IPS DF 4.7 (cell line): ENCODE data around the gene SELENOI.
"Not testable (repeated sequence)": the region's sequence is repeated elsewhere in the genome, so short reads cannot be mapped to it uniquely, and the experiment has no call there.

ENCODE experiments used
- DNase-seq: peaks from one replicate; pipeline ENCODE4 v3.0.0-alpha.2; 2013; ENCODE audit warnings: low spot score; ENCODE audit errors: extremely low read depth

SELENOI gene

DNA sequence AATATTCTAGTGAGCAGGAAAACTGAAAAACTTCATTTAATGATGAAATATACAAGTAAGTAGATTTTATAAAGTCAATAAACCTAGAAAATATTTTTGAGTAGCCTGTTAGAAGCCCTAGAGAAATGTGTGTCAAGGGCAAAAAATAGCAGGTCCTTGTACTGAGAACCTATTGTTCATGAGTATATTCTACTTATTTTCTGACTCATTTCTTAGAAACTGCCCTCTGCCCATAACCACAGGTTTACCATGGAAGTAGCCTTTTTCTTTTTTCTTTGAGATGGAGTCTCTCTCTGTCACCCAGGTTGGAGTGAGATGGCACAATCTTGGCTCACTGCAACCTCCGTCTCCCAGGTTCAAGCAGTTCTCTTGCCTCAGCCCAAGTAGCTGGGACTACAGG is 19.4 kb upstream of the SELENOI start:
- DNase-seq: no peak

DNA sequence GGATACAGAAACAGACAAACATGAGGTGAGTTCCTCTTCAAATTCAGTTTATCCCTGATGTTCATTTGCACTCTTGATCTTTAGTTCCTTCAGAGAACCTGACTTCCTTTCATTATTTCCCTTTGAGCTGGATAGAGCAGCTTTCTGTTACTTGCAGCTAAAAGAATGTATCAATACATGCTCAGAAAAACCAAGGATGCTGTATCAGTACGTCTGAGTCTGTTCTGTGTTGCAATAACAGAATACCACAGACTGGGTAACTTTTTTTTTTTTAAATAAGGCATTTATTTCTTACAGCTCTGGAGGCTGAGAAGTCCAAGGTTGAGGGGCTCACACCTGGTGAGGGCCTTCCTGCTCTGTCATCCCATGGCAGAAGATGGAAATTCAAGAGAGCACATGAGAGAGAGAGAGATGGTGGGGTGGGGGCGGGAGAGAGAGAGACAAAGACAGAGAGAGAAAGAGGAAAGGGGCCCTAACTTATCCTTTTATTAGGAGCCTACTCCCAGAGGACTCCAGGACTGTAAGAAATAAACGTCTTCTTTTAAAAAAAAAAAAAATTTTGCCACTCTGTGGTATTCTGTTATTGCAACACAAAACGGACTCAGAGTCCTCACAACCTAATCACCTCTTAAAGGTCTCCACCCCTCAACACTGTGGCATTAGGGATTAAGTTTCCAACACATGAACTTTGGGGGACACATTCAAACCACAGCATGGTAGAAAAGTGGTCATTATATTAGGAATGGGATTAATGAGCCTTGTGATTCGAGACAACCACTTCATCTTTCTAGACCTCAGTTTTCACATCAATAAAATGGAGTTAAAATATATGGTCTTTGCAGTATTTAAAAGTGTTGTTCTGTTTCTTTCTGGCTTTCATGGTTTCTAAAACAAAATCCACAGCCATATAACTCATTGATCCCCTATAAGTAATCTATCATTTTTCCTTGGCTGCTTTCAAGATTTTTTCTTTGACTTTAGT is 18.4 kb upstream of the SELENOI start:
- DNase-seq: no peak

DNA sequence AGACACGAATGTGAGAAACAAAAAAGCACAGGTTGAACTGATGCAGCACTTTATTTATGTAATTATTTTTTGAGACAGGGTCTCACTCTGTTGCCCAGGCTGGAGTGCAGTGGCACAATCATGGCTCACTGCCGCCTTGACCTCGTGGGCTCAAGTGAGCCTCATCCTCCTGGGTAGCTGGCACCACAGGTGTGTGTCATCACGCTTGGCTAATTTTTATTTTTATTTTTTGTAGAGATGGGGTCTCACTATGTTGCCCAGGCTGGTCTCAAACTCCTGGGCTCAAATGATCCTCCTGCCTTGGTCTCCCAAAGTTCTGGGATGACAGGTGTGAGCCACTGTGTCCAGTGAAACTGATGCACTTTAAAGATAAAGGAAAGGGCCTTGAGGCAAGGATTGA is 16.9 kb upstream of the SELENOI start:
- DNase-seq: not testable (repeated sequence)

DNA sequence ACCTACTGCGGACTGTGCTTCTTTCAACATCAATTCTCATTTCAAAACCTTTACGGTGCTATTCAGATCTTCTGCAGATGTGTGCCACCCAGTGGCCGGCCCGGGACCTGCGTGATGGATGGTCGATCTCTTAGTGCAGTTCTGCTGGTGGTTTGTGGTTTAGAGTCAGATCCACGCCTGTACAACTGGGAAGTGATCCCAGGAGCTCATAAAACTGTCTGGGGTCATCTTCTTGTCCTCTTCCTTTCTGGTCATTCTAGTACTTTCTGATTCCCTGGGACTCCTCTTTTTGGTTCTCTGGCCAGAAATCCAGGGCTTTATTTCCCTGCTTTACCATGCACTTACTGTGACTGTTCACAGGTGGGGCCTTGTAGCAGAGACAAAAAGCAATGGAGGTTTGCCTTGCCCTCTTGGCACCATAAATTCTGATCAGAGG is 15.8 kb upstream of the SELENOI start:
- DNase-seq: no peak

DNA sequence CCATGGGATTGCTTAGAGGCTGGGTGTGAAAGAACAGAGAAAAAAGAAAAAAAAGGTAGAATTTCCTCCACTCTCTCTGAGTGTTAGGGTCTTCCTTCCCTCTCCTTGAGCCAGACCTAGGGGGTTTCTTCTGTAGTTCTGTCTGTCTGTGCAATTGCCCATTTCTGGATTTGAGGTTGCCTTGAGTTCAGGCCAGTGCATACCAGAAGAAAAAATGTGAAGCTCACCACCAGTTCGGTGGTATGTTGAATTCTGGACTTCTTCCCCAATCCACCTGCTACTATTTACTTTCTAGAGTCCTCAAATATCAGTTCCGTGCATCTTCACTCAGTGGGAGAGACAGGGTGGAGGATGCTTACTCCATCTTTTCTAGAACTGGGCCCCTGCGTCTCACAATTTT is 15.3 kb upstream of the SELENOI start:
- no peak for DNase-seq

DNA sequence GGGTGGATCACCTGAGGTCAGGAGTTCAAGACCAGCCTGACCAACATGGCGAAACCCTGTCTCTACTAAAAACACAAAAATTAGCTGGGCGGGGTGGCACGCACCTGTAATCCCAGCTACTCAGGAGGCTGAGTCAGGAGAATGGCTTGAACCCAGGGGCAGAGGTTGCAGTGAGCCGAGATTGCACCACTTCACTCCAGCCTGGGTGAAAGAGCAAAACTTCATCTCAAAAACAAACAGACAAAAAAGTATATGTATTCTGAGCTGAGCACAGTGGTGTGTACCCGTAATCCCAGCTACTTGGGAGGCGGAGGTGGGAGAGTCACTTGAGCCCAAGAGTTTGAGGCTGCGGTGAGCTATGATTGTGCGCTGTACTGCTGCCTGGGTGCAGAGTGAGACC is 14.6 kb upstream of the SELENOI start:
- not testable (repeated sequence) for DNase-seq

DNA sequence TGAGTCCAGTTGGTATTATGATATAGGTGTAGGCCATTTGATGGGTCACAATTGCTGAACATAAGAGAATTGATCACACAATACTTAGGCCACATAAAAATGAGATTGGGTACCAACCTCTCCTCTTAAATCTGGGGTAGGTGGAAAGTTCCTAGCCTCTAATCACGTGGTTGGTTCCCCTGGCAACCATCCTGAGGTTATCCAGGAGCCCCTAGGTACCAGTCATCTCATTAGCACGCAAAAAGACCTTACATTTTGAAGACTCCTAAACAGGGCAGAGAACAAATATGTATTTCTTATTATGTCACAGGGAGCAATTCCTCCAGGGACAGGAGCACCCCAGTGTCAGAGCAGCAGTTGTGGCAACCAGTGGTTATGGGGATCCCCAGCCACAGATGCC is 12.7 kb upstream of the SELENOI start:
- no peak for DNase-seq

DNA sequence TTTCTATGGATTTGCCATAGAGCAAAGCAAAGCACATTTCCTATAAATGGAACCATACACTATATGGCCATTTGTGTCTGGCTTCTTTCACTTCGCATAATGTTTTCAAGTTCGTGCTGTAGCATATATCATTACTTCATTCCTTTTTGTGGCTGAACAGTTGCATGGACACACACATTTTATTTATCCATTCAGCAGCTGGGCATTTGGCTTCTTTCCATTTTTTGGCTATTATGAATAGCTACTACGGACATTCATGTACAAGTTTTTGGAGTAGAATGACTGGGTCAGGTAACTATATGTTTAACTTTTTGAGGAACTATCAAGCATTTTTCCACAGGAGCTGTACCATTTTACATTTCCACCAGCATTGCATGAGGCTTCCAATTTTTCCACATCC is 10.7 kb upstream of the SELENOI start:
- no peak for DNase-seq

DNA sequence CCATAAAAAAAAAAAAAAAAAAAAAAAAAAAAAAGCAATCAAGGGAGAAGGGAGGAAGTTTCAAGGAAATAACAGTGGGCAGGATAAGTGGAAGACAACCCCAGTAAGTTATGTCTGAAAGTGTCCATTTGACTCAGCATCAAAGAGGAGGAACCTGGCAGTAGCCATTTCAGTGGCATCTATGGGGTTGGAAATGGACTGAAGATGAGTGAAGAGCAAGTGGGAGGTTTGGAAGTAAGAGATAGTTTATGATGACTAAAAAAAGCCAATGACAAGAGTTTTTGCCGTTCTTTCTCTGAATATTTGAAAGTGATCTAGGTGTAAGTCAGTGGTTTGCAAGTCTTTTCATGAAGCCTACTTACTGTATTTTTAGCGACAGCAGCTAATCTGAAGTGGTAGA is 9.2 kb upstream of the SELENOI start:
- no peak for DNase-seq

DNA sequence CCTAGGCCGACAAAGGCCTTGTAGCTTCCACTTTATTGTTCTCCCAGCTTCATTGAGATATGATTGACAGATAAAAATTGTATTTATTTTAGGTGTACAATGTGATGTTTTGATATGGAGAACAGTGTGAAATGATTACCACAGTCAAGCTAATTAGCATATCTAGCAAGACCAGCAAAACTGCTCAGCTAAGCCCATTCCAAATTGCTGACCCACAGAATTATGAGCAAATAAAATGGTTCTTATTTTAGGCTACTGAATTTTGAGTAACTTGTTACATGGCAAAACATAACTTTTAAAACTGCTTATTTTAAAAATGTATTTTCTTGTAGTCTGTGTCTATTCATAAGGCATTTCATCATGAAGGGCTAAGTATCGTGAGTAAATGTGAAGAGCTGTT is 8.6 kb upstream of the SELENOI start:
- no peak for DNase-seq

DNA sequence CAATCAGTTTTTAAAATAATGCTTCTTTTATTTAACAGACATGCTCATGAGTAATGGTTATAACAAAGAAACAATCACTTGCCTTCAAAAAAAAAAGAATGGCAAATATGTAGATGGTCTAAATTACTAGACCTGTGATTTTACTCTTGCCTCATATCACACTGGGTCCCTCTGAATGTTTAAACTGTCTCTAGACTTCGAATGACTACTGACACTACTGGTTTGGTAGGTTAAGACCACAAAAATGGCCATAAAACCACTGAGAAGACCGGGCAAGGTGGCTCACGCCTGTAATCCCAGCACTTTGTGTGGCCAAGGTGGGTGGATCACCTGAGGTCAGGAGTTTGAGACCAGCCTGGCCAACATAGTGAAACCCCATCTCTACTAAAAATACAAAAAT is 5.1 kb upstream of the SELENOI start:
- DNase-seq: no peak

DNA sequence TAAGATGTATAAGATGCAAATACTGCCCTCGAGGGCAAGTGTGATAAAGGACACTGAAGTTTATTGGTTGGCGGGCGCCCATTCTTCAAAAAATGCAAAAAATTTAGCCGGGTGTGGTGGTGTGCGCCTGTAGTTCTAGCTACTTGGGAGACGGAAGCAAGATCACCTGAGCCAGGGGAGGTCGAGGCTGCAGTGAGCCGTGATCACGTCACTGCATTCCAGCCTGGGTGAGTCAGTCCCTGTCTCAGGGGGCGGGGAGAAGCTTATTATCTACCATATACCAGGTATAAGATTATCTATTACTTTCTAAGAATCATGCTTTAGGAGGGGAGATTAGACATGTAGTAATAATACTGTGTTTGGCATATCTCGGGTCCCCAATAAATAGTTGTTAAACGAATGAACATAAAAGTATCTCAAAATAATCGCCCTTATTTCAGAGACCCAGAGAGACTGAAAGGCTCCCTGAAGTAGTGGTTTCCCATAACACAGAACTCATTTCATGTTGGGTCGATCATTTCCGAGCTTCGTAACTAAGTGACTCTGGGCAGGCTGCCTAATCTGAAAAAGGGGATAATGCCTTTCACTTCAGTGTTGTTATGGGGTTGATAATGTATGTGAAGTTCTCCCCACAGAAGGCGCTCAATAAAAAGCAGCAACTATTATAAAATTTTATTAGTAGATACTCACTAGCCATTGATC is 1.2 kb upstream of the SELENOI start:
- no peak for DNase-seq

DNA sequence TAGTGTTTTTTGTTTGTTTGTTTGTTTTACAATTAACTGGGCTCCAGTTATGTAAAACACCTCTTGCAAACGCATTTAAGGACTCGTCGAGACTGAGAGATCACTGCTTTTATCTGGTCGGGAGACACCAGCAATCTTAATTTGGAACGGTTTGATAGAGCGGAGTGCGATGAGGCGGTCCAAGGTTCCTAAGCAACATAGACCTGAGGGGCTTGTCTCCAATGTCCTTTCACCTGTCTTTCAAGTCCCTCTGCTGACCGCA is 729 bp upstream of the SELENOI start:
- DNase-seq: no peak

DNA sequence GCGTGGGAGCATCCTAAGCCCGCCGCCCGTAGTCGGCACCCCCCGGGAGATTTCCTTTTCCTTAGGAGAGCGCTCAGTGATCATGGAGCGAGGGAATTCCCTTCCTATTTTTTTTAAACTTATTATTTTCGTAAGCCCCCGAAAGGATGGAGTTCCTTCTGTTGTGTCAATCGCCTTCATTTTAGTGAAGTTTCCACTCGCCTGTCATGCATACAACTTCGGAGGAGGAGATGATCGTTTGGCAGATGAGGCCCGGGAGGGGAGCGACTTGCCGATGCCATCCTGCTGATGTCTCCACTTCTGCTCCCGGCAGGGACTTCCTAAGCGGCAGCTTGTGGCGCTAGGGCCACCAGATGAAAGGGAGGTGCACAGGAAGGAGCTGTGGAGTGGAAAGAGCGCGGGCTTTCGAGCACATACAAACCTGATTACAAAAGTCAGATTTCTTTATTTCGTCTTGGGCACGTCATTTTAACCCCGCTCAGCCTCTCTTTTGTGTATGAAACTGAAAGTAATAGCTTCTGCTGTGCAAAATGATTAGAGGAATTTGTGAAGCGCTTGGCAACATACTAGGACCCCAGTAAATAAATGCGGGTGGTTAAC is 611 bp downstream of the SELENOI start, which contains the start of gene ADGRF3:
TSS of gene ADGRF3 (minus strand) at position 336 of the 600 bp plus-strand sequence. CDS start 555 bp downstream, outside the sequence.
- no peak for DNase-seq

DNA sequence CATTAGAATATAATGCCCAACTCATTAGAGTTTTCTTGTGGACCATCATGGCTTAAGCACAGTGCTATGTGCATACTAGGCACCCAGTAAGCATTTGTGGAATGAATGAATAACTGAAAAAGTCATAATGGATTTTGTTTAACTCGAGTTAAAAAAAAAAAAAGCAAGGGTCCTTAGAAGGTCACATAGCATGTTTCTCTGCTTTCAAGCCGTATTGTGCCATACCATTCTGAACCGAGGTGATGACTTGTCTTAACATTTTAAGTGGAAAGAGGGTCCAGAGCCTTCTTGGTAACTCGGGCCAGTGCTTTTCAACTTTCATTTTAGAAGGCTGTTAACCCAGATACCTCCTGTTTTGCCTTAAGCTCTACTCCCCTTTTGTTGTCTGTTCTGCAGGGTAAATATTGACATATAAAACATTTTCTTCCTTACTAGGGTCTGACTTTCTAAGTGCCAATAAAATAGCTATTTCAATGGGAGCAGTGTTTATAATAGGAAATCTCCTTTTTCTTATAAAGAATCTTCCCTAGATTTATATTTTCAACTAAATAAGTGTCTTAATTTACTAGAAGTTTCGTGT is 1.4 kb downstream of the SELENOI start:
- no peak for DNase-seq

DNA sequence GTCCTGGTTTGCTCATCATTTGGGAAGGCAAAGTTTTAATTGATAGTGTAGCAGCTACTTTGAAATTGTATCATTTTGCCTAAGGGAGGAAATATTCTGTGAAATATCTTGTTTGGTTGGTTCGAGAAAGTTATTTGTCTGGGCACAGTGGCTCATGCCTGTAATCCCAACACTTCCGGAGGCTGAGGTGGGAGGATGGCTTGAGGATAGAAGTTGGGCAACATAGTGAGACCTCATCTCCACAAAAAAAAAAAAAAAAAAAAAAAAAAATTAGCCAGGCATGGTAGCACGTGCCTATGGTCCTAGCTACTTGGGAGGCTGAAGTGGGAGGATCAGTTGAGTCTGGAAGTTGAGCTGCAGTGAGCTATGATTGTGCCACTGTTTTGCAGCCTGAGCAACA is 3.7 kb downstream of the SELENOI start:
- DNase-seq: no peak

DNA sequence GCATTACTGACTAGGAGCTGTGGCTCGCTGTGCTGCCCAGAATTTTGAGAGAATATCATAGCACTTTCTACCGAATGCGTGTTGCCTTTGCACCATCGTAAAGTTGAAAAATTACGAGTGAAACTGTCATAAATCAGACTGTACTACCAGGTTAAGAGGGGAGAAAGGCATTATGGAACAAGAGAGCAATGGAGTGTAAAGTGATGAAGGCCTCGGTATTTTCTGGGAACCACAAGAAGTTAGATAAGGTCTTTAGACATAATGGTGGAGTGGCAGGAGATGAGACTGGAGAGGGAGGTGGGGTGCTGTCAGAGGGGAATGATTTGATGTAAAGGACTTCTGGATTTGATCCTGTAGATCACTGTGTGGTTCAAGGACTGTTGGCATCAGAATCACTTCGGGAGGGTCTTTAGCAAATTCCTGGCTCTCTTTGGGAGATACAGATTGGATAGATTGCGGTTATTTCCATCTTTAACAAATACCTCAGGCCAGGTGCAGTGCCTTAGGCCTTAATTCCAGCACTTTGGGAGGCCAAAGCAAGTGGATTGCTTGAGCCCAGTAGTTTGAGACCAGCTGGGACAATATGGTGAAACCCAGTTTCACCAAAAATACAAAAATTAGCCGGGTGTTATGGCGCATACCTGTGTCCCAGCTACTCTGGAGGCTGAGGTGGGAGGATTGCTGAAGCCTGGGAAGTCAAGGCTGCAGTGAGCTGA is 5.6 kb downstream of the SELENOI start:
- no peak for DNase-seq

DNA sequence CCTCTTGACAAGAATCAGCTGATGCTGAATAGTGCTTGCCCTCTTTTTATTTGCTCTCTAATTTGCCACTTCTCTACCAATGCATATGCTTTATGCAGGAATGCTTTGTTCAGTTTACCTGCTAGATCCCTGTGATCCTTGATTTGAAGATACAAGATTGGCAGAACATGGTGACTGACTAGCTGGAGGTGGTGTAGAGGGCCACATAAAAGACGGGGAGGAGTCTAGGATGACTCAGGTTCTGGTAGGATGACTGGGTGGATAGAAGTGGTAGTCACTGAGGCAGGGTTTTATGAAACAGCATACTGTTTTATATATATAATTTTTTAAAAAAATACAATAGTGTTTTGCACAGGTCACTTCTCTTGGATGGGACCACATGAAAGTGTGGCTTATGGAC is 6.9 kb downstream of the SELENOI start:
- DNase-seq: no peak

DNA sequence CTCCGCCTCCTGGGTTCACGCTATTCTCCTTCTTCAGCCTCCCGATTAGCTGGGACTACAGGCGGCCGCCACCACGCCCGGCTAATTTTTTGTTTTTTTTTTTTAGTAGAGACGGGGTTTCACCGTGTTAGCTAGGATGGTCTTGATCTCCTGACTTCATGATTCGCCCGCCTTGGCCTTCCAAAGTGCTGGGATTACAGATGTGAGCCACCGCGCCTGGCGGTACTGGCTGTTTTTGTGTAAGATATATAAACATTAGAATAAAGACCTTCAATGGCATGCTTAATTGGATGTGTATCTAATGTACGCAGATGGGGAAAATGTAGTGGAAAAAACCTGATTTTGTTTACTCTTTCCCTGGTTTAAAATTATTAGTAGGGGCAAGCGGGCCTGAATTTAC is 8.5 kb downstream of the SELENOI start:
- not testable (repeated sequence) for DNase-seq

DNA sequence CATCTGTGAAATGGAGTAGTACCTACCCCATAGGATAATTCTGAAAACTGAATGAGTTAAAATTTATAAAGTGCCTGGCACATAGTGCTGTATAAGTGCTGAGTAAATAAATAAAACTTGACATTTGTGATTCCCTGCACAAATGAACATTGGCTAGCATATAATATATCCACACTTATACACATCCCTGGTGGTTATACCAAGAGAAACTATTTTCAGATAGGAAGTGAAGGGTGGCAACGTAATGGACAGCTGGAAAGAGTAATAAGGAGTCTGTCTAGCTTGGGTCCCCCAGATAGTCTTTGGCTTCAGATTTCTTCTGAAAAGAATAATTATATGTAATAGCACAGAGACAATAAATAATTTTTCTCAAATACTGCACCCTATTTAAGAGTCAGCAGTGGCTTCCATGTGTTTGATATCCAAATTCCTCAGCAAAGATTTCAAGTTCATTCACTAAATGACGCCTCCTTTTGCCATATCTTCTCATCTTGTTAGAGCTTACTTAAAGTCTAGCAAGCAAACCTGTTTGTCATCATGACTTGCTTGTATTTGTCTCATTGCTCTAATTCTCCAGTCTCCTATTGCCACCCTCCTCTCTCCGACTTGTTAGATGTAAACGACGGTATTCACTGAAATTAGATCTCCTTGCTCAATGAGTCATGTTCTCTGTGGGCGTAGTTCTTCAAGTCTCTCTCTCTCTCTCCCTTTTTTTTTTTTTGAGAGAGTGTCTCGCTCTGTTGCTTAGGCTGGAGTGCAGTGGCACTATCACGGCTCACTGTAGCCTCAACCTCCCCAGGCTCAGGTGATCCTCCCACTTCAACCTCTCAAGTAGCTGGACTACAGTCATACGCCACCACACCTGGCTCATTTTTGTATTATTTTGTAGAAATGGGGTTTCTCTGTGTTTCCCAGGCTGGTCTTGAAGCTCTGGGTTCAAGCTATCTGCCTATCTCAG is 9.4 kb downstream of the SELENOI start:
- DNase-seq: no peak
